Measurements from ENCODE around the gene MACROD2.

The MACROD2 gene

DNA sequence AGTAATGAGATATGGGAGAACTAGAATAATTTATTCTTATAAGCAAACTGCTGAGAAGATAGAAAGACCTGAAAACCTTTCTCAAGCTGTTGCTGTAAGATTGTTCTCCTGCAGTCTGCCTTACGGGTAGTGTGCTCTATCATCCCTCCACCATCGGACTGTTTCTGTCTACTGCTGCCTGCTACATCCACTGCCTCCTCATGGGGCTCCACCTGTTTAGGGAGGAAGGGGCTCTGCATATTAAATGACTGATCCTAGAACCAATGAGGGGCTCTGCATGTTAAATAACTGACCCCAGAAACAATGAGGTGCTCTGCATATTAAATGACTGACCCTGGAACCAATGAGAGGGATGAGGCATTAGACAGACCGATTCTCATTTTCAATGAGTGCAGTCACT lies 1923.3 kb downstream of the MACROD2 start:
- H3K27me3 ChIP-seq (ENCODE audit: control insufficient read depth, insufficient read depth, low read length, poor library complexity, severe bottlenecking), result no peaks in the 10 kb centered on the region
- WGBS, 2 experiments, result 57 to 62% methylated on average over 3 of the region's 3 CpGs
- H3K36me3 ChIP-seq (ENCODE audit: control insufficient read depth, insufficient read depth, low read length), result no peaks in the 10 kb centered on the region
- H3K4me3 ChIP-seq (ENCODE audit: insufficient read depth, low read depth, low read length), result no peak overlapping the region
- no peaks in the 10 kb centered on the region for H3K9me3 ChIP-seq (ENCODE audit: control insufficient read depth, low read length)
- H3K27ac ChIP-seq (ENCODE audit: insufficient read depth, low read depth, low read length, poor library complexity, severe bottlenecking), result no peak overlapping the region
- no peaks in the 10 kb centered on the region for H3K4me1 ChIP-seq (ENCODE audit: control insufficient read depth, insufficient read depth, low read length)

DNA sequence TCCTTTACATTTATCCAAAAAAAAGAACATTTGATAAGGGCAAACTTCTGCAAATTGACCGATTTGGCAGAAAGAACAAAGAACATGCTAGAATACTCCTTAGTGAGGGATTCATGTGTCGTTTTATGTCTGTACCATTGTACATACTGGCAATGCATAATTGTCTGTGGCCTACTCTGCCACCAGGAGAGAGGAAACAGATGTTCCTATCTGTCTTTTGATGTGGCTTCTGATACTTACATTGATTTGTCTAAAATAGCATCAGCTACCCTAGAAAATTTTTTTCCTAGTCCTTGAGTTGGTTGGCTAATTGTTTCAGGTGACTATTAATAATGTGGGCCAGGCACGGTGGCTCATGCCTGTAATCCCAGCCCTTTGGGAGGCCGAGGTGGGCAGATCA lies 1923.8 kb downstream of the MACROD2 start:
- 93% methylated on average over 4 of the region's 4 CpGs for WGBS, 2 experiments
- no peak overlapping the region for H3K27ac ChIP-seq (ENCODE audit: insufficient read depth, low read depth, low read length, poor library complexity, severe bottlenecking)

DNA sequence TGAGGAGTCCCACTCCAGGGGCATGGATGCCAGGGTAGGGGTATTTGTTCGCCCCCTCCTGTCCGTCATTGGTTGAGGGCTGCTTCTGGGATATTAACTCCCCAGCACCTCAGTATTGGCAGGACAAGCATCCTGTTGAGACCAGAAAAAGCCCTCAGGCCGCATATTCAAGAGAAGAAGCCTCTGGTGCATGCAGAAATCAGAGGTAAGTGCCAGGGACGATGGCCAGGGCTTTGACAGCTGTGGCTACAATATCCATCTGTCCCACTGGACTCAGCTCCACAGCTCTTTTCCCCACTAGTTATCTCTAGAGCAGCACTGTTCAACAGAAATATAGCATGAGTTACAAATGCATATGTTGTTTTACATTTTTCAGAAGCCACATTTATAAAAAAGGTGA lies 1926.6 kb downstream of the MACROD2 start:
- H3K36me3 ChIP-seq (ENCODE audit: control insufficient read depth, insufficient read depth, low read length), result no peaks in the 10 kb centered on the region
- H3K4me3 ChIP-seq (ENCODE audit: insufficient read depth, low read depth, low read length), result no peak overlapping the region
- H3K27ac ChIP-seq (ENCODE audit: insufficient read depth, low read depth, low read length, poor library complexity, severe bottlenecking), result no peak overlapping the region
- 87 to 91% methylated on average over 4 of the region's 4 CpGs for WGBS, 2 experiments
- no peaks in the 10 kb centered on the region for H3K4me1 ChIP-seq (ENCODE audit: control insufficient read depth, insufficient read depth, low read length)
- H3K9me3 ChIP-seq (ENCODE audit: control insufficient read depth, low read length), result no peaks in the 10 kb centered on the region
- H3K27me3 ChIP-seq (ENCODE audit: control insufficient read depth, insufficient read depth, low read length, poor library complexity, severe bottlenecking), result no peaks in the 10 kb centered on the region

More for the DNA sequence above, 1923.8 kb downstream of the MACROD2 start:
- Histone ChIP-seq H3K36me3 (ENCODE audit: control insufficient read depth, insufficient read depth, low read length) (no peaks in the 10 kb centered on the region), H3K27me3 (ENCODE audit: control insufficient read depth, insufficient read depth, low read length, poor library complexity, severe bottlenecking) (no peaks in the 10 kb centered on the region), H3K4me3 (ENCODE audit: insufficient read depth, low read depth, low read length) (no peak overlapping the region), H3K9me3 (ENCODE audit: control insufficient read depth, low read length) (no peaks in the 10 kb centered on the region), H3K4me1 (ENCODE audit: control insufficient read depth, insufficient read depth, low read length) (no peaks in the 10 kb centered on the region)

DNA sequence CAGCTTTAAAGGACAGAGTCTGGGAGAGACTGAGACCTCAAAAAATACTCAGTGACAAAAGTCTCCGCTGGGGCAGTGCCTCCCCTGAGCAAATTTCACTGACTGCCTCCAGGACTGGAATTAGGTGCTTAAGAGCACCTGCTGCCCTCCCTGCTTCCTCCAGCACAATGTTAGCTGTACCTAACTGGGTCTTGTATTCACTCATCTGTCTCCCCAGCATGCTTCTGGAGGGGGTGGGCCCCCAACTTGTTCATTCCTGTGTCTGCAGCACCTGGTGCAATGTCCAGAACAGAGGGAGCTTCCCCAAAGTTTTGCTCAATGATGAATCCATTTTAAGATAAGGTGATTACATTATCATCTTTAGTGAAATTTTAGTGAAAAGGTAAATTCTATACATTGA lies 1927.2 kb downstream of the MACROD2 start:
- Histone ChIP-seq H3K27ac (ENCODE audit: insufficient read depth, low read depth, low read length, poor library complexity, severe bottlenecking) (no peak overlapping the region), H3K9me3 (ENCODE audit: control insufficient read depth, low read length) (no peaks in the 10 kb centered on the region), H3K27me3 (ENCODE audit: control insufficient read depth, insufficient read depth, low read length, poor library complexity, severe bottlenecking) (no peaks in the 10 kb centered on the region), H3K4me1 (ENCODE audit: control insufficient read depth, insufficient read depth, low read length) (no peaks in the 10 kb centered on the region), H3K36me3 (ENCODE audit: control insufficient read depth, insufficient read depth, low read length) (no peaks in the 10 kb centered on the region), H3K4me3 (ENCODE audit: insufficient read depth, low read depth, low read length) (no peak overlapping the region)
- WGBS, 2 experiments, result 86 to 100% methylated on average over 1 of the region's 1 CpG

DNA sequence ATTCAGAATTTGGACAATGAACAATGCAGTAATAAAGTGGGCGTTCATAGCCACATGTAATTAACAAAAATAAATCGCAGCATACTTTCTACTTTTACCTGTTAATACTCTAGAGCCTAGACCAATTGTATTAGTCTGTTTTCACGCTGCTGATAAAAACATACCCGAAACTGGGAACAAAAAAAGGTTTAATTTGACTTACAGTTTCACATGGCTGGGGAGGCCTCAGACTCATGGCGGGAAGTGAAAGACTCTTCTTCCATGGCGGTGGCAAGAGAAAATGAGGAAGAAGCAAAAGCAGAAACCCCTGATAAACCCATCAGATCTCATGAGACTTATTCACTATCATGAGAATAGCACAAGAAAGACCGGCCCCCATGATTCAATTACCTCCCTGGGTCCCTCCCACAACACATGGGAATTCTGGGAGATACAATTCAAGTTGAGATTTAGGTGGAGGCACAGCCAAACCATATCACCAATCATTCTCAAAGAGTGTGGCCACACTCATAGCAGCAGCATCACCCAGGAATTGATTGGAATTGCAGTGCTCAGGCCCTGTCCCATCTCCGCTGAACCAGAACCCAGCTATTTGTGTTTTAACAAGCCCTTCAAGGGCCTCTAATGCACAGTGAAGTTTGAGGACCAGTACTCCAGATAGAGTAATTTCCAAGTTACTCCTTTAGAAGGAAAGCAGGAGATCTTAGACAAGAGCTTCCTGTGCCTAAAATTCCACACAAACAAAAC lies 1927.9 kb downstream of the MACROD2 start:
- Histone ChIP-seq H3K9me3 (ENCODE audit: control insufficient read depth, low read length) (no peaks in the 10 kb centered on the region), H3K4me3 (ENCODE audit: insufficient read depth, low read depth, low read length) (no peak overlapping the region), H3K4me1 (ENCODE audit: control insufficient read depth, insufficient read depth, low read length) (no peaks in the 10 kb centered on the region), H3K36me3 (ENCODE audit: control insufficient read depth, insufficient read depth, low read length) (no peaks in the 10 kb centered on the region), H3K27ac (ENCODE audit: insufficient read depth, low read depth, low read length, poor library complexity, severe bottlenecking) (no peak overlapping the region), H3K27me3 (ENCODE audit: control insufficient read depth, insufficient read depth, low read length, poor library complexity, severe bottlenecking) (no peaks in the 10 kb centered on the region)
- 95% methylated on average over 7 to 8 of the region's 8 CpGs for WGBS, 2 experiments

DNA sequence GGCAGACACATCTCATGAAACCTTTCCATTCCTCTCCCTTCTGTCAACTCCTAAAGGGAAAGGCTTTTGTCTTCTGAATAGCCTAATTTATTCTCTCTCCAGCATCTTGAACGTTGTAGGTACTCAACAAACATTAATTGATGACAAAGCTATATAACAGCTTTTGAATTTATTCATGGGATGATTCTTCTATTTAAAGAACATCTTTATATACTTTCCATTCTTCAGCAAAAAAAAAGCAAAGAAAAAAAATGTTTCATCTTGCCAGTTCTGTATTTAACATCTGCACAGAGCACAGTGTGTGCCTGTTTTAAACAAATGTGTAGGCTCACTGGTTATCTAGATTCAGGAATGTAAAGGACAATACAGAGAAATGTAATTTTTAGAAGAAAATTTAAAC lies 1929.2 kb downstream of the MACROD2 start:
- Histone ChIP-seq H3K27me3 (ENCODE audit: control insufficient read depth, insufficient read depth, low read length, poor library complexity, severe bottlenecking) (no peaks in the 10 kb centered on the region), H3K36me3 (ENCODE audit: control insufficient read depth, insufficient read depth, low read length) (no peaks in the 10 kb centered on the region), H3K4me1 (ENCODE audit: control insufficient read depth, insufficient read depth, low read length) (no peaks in the 10 kb centered on the region), H3K4me3 (ENCODE audit: insufficient read depth, low read depth, low read length) (no peak overlapping the region), H3K27ac (ENCODE audit: insufficient read depth, low read depth, low read length, poor library complexity, severe bottlenecking) (no peak overlapping the region), H3K9me3 (ENCODE audit: control insufficient read depth, low read length) (no peaks in the 10 kb centered on the region)
- 100% methylated on average over 1 of the region's 1 CpG; no CpG with 5 or more reads in 1 of the 2 experiments for WGBS, 2 experiments

DNA sequence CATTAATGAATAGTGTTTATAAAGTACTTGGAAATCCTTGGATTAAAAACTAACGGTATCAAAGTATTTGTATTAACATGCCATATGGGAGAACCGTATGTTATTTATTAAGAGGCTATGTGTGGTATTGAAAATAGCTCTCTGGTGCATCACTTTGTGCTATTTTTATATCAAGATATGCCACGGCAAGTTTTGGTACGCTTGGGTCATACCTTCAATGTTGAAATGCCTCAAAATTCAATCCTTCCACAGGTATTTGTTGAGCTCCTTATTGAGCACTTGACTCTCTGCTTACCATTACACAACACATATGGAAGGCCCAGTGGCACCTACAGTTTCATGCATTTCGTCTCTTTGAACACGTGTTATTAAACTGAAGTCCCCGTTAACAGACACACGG lies 1930.1 kb downstream of the MACROD2 start:
- no peaks in the 10 kb centered on the region for H3K9me3 ChIP-seq (ENCODE audit: control insufficient read depth, low read length)
- no peak overlapping the region for H3K4me3 ChIP-seq (ENCODE audit: insufficient read depth, low read depth, low read length)
- no peak overlapping the region for H3K27ac ChIP-seq (ENCODE audit: insufficient read depth, low read depth, low read length, poor library complexity, severe bottlenecking)
- no peaks in the 10 kb centered on the region for H3K27me3 ChIP-seq (ENCODE audit: control insufficient read depth, insufficient read depth, low read length, poor library complexity, severe bottlenecking)
- WGBS, 2 experiments, result 91% methylated on average over 8 of the region's 8 CpGs
- no peaks in the 10 kb centered on the region for H3K36me3 ChIP-seq (ENCODE audit: control insufficient read depth, insufficient read depth, low read length)
- no peaks in the 10 kb centered on the region for H3K4me1 ChIP-seq (ENCODE audit: control insufficient read depth, insufficient read depth, low read length)

DNA sequence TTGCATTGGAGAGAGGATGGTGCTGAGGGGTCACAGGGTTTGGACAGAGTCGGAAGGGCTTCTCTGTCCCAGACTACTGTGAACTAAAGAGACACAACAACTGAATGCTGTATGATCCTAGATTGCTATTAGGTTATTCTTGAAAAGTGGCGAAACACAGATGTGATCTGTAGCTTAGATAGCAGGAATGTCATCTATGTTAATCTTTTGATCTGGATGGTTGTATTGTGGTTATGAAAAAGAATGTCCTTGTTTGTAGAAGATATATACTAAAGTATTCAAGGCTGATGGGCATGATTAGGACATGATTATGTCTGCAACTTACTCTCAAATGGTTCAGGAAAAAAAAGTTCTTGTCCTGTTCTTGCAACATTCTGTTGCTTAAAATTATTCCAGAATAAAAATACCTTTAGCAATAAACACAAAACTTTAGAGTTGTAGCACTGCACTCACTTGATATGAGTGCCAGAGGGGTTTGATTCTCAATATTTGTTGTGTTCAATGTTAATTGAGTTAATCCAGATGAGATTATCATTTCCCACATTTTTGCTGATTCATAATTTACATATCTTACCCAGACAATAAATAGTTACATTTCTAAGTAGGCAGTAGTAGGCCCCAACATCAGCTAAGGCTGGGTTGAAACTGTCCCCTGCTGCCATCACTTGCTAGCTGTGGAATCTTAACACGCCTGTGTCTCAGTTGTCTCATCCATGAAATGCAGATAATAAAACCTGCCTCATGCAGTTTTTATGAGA lies 1932.8 kb downstream of the MACROD2 start:
- Histone ChIP-seq H3K36me3 (ENCODE audit: control insufficient read depth, insufficient read depth, low read length) (no peaks in the 10 kb centered on the region), H3K4me1 (ENCODE audit: control insufficient read depth, insufficient read depth, low read length) (no peaks in the 10 kb centered on the region), H3K4me3 (ENCODE audit: insufficient read depth, low read depth, low read length) (no peak overlapping the region), H3K27me3 (ENCODE audit: control insufficient read depth, insufficient read depth, low read length, poor library complexity, severe bottlenecking) (no peaks in the 10 kb centered on the region), H3K9me3 (ENCODE audit: control insufficient read depth, low read length) (no peaks in the 10 kb centered on the region), H3K27ac (ENCODE audit: insufficient read depth, low read depth, low read length, poor library complexity, severe bottlenecking) (no peak overlapping the region)
- WGBS, 2 experiments, result 94 to 96% methylated on average over 3 of the region's 3 CpGs

DNA sequence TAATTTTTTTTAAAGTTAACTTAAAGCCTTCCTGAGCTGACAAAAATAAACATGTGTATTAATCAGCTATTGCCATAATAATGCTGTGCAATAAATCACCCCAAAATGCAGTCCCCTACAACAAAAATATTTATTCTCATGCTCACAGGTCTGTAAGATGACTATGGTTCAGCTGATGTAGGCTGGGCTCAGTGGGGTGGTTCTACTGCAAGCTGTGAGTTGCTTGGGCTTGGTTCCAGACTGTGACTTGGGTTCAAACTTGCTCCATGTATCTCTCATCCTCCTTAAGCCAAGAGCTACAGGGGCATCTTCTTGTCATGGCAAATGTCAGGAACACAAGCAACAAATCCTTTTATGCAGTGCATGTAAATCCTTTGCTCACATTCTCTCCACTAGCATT lies 1933.6 kb downstream of the MACROD2 start:
- Histone ChIP-seq H3K36me3 (ENCODE audit: control insufficient read depth, insufficient read depth, low read length) (no peaks in the 10 kb centered on the region), H3K4me3 (ENCODE audit: insufficient read depth, low read depth, low read length) (no peak overlapping the region), H3K27ac (ENCODE audit: insufficient read depth, low read depth, low read length, poor library complexity, severe bottlenecking) (no peak overlapping the region), H3K27me3 (ENCODE audit: control insufficient read depth, insufficient read depth, low read length, poor library complexity, severe bottlenecking) (no peaks in the 10 kb centered on the region), H3K4me1 (ENCODE audit: control insufficient read depth, insufficient read depth, low read length) (no peaks in the 10 kb centered on the region), H3K9me3 (ENCODE audit: control insufficient read depth, low read length) (no peaks in the 10 kb centered on the region)

DNA sequence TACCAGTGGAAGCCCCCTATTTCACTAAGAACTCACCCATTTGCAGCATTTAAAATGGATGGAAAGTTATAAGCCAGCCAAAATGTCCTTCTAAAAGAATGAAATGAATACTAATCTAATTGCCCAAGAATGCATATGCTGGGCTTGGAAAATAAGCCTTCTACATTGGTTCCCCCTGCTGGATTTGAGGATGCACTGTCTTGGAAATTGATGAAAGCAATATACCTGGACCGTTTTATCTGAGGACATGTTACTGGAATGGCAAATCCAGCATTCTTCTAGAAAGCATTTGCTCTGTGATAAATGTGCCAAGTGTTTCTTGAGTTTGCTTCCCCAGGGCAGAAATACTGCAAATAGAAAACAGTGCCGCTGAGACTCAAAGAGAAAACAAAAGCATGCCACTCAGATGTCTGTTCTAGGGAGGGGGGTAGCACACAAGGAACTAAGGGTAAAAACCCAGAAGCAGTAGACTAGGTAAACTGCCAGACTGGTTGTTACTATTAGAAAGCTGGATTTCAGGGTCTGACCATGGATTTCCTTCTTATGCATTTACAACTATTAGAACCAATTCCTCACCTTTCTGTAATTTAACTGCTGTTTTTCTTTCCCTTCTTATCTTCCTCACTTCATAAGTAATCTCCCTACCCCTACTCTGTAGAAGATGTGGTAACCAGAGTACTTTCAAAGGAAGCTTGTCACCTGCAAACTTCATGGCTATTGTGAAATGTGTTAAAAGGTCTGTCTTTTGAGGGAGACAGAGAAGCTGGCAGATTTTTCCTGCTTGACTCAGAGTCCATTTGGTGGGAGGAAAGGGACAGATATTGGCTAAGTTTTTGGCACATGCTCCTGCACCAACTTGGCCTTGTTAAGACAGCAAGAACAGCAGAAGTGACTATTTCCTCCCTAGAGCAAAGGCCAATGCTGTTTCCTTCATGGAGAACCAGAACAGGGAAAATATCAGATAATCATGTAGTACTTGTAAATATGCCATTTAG lies 1935.3 kb downstream of the MACROD2 start:
- WGBS, 2 experiments, result 33 to 36% methylated on average over 2 of the region's 2 CpGs
- Histone ChIP-seq H3K36me3 (ENCODE audit: control insufficient read depth, insufficient read depth, low read length) (no peaks in the 10 kb centered on the region), H3K4me1 (ENCODE audit: control insufficient read depth, insufficient read depth, low read length) (no peaks in the 10 kb centered on the region), H3K27me3 (ENCODE audit: control insufficient read depth, insufficient read depth, low read length, poor library complexity, severe bottlenecking) (no peaks in the 10 kb centered on the region), H3K27ac (ENCODE audit: insufficient read depth, low read depth, low read length, poor library complexity, severe bottlenecking) (no peak overlapping the region), H3K9me3 (ENCODE audit: control insufficient read depth, low read length) (no peaks in the 10 kb centered on the region), H3K4me3 (ENCODE audit: insufficient read depth, low read depth, low read length) (no peak overlapping the region)
